HG03521 (cell line): ENCODE results near the gene ATG7.
"Not testable (repeated sequence)": the region's sequence is repeated elsewhere in the genome, so short reads cannot be mapped to it uniquely, and the experiment has no call there.

Experiments
- ATAC-seq: cut with Tn5 transposase; IDR thresholded peaks from one replicate; pipeline ENCODE4 v1.9.1; 2021; ENCODE audit warnings: mild to moderate bottlenecking, moderate library complexity; ENCODE audit not compliant: unreplicated experiment

Gene ATG7

GRCh38 chr3:11385891-11386290, 113.7 kb downstream of the ATG7 start:
- ATAC-seq: no peak

DNA sequence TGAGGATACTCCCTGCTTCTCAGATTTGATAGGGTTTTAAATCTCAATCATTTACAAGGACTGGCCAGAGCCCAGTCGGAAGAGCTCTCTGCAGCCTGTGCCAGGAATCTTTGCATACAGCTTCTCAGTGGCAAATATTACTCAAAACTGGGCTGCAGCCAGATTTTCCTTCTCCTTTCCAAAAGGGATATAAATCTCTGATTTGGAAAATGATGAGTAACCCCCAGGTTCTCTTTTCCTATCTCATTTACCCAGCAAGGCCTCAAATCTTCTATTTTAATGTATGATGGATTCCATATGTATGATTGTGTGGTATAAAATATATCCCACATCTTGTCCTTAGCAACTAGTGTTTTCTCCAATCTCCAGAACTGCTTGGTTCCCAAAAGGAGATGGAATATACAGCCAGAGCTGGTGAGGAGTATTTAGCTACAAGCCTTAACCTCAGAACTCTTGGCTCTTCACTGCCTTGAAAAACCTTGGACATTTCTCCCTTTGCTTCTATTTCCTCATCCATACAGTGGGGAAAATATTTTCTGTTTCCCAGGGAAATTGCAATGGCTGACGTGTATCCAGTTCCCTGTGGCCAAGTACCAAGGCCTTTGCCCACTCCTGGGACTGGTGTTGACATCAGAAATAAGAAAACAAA, 114.4 kb downstream of the ATG7 start:
- ATAC-seq: no peak

- ATAC-seq: no peak
Measured at GRCh38 chr3:11389386-11390268, 117.4 kb downstream of the ATG7 start.

GRCh38 chr3:11390411-11391131, 118.4 kb downstream of the ATG7 start:
- no peak for ATAC-seq

DNA sequence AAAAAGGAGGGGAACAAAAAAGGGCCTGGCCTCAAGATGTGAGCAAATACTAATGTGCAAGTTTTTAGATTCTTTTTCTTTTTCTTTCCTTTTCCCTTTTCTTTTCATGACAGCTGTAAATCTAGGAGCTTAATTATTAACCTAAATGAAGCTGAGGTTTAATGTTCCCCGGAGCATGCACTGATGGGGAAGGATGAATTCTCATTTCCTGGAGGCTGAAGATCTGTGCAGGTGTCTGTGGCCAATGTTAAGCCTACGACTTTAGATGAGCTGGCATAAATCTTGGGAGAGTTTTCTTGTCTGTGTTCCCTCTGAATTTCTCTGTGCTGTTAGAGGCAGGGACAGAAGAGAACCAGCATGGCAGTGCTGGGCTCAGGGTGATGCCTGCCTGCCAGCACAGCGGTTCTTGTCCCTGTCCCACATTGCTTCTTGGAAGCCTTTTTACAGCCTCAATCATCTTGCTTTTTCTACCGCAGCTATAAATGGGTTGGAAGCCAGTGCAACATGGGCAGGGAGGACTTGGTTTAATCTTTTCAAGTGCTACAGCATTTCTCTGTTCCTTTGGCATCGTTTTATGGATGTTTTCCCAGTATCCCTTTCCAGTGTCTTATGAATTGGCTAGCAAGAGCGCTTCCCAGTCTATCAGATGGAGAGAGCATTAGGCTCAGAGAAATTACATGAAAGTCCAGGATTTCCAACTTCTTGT, 119.1 kb downstream of the ATG7 start:
- no peak for ATAC-seq

DNA sequence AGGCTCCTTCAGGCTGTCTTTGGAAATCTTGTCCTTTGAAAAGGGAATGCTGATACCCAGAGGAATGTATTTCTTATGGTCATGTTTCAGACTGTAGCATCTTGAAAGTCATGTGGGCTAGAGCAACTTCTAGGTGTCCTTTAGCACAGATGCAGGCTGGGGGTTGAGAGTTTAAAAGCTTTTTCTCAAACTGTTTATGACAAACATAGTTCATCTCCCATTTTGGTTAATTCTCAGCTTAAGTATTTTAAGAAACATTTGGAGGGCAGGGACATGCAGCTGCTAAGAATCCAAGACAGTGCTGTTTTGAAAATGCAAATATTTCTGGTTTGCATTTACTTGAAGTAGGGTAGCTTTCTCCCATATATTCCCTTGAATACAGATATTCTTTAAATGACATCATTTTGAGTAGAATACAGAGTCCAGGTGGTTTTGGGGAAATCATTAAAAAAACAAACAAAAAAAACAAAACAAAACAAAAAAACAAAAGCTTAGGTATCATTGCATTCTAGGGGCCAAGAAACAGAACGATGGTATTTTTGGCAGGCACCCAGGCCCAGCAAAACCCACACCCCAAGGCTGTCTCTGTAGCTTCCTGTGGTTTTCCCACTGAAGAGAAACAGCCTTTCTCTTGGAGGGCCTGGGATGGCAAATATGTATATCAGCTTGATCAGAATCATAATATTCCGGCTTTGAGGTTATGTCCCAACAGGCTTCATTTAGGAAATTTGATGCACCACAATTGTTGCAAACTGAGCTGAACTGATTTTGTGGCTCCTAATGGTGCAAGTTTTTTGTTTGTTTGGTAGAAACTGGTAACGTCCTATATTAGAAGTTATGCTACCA, 120.0 kb downstream of the ATG7 start:
- ATAC-seq: no peak

DNA sequence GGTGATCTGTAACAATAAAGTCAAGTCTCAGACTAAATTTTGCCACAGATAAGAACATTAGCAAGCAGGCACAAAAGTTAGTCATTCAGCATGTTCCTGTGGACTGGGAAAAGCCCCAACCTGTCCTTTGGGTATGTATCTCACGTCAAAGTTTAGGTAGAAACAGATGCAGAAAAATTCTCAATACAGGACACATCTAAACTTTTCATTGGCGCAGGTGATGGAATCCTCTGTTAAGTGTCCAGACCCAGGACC, 120.6 kb downstream of the ATG7 start:
- no peak for ATAC-seq

DNA sequence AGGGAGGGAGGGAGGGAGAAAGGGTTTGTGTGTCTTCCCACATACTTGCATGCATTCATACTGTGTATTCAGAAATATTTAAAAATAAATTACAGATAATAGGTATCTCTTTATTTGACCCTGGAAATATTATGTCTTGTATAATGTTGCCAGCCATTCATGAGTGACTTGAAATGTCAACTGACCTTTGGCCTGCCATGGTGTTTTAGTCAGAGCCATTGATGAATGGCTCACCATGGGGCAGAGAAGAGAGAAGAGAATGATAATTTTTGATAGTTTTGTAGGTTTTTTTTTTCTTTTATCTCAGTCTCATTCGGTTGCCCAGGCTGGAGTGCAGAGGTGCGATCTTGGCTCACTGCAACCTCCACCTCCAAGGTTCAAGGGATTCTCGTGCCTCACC, 121.2 kb downstream of the ATG7 start:
- ATAC-seq: no peak

DNA sequence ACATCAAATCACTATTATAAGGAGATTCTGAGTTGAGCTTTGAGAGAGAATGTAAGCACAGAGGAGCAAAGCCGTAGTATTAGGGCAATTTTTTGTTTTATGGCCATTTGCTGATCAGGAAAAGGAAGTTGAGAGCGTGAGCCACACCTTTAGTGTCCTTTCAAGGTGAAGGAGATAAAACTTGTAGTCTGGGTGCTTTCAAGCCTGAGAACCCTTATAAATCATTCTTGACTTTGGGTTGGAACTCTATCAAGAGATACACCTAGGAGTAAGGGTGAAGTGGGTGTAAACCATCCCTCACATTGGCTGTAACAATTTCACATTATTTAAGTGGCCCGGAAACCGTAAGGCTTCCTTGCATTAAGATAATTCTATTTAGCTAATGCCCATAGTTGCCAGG, 122.2 kb downstream of the ATG7 start:
- no peak for ATAC-seq

DNA sequence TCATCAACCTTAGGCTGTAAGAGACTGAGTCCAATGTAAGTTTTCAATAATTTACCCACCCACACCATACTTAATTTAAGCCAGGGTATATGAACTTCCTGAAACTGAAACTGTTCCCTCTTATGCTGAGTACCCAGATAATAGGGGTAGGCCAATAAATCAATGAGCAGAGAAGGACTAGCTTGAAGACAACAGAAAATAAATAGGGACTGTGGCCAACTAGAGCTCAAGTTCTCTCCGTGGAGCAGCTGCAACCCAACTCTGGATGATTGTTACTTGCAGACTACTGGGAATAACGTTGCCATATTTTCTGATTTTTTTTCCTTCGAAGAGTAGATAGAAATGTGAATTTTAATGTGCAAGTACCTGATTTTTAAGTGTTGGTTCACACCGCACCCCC, 128.0 kb downstream of the ATG7 start:
- no peak for ATAC-seq

DNA sequence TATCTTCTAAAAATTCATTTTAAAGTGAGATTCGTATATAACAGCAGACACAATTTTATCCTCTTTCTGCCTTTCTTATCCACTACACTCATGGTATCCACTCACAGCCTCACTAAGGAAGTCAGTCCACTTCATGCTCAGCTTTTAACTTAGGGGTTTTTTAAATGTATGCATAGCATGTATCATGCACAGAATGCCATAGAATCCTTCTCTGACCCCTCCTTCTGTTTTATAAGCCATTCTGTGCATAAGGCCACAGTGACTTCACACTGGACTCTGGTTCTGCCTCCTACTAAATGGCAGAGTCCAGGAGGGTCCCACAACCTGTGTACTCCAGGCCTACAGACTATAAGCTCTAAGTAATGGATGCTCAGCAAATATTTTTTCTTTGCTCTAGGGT, 129.2 kb downstream of the ATG7 start:
- no peak for ATAC-seq

- ATAC-seq: no peak
Measured at GRCh38 chr3:11405323-11405722, 133.1 kb downstream of the ATG7 start.

DNA sequence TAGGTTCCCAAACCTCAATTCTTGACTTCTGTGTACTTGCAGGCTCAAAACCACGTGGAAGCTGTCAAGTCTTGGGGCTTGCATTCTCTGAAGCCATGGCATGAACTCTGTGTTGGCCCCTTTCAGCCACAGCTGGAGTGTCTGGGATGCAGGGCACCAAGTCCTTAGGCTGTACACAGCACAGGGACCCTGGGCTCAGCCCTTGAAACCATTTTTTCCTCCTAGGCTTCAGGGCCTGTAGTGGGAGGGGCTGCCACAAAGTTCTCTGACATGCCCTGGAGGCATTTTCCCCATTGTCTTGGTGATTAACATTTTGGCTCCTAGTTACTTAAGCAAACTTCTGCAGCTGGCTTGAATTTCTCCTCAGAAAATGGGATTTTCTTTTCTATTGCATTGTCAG, 135.4 kb downstream of the ATG7 start:
- ATAC-seq: no peak

GRCh38 chr3:11408324-11408859, 136.2 kb downstream of the ATG7 start:
- ATAC-seq: not testable (repeated sequence)

GRCh38 chr3:11410564-11410963, 138.4 kb downstream of the ATG7 start:
- no peak for ATAC-seq

- ATAC-seq: no peak
Measured at GRCh38 chr3:11411956-11412355, 139.8 kb downstream of the ATG7 start.

DNA sequence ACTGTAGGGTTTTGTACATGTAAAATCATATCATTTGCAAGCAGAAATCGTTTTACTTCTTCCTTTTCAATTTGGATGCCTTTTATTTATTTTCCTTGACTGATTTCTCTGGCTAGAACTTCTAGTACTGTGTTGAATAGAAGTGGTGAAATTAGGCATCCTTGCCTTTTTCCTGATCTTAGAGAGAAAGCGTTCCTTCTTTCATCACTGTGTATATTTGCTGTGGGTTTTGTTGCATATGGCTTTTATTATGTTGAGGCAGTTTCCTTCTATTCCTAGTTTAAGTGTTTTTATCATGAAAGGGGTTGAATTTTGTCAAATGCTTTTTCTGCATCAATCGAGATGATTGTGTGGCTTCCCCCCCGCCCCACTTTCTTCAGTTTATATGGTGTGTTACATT, 140.9 kb downstream of the ATG7 start:
- ATAC-seq: no peak

GRCh38 chr3:11415099-11415498, 142.9 kb downstream of the ATG7 start:
- no peak for ATAC-seq

GRCh38 chr3:11420066-11420465, 147.9 kb downstream of the ATG7 start:
- ATAC-seq: no peak

GRCh38 chr3:11422291-11422690, 150.1 kb downstream of the ATG7 start:
- no peak for ATAC-seq
